Esophagus muscularis mucosa (tissue), 4 donors: ENCODE results near the gene ADGRG6.

Experiments used
- EP300 ChIP-seq: sonication (generic); formaldehyde crosslinking; IDR thresholded peaks from one replicate; pipeline ENCODE4 v1.6.1; 2017; ENCODE audit warnings: antibody characterized with exemption
- POLR2A ChIP-seq: fragments of 450-650 bp; IDR thresholded peaks from one replicate; pipeline ENCODE4 v1.6.1; 2017; ENCODE audit warnings: antibody characterized with exemption, moderate library complexity, mild to moderate bottlenecking, low read depth
- TF ChIP-seq, protein P1 (sequence below), 3 experiments: fragments of 200-600 bp in 2 of 3; fragments of 450-650 bp in 1 of 3; sonication (generic) in 2 of 3; IDR thresholded peaks; one replicate each; pipeline ENCODE4 v1.5.1; 2017 to 2019; ENCODE audit warnings: antibody characterized with exemption in 3 of 3, mild to moderate bottlenecking in 2 of 3, moderate library complexity in 1 of 3

DNA sequence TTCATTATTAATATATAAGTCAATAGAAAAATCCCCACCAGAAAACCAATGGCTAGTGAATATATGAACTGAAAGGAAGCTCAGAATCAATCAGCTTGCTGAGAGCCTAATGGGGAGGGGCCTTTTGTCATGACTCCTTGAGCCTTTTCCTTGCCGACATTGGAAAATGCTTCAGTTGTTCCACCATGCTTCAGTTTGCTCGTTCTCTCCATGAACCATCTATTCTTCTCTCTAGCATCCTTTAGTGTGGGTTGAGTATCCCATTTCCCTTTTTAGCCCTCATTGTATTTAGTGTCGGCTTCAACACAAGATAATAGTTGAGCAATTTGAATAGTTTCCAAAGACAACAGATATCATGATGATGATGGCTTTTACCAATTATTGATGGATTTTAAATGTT lies 139.9 kb downstream of the ADGRG6 start:
- TF ChIP-seq POLR2A, result no peak
- TF ChIP-seq, protein P1, sequence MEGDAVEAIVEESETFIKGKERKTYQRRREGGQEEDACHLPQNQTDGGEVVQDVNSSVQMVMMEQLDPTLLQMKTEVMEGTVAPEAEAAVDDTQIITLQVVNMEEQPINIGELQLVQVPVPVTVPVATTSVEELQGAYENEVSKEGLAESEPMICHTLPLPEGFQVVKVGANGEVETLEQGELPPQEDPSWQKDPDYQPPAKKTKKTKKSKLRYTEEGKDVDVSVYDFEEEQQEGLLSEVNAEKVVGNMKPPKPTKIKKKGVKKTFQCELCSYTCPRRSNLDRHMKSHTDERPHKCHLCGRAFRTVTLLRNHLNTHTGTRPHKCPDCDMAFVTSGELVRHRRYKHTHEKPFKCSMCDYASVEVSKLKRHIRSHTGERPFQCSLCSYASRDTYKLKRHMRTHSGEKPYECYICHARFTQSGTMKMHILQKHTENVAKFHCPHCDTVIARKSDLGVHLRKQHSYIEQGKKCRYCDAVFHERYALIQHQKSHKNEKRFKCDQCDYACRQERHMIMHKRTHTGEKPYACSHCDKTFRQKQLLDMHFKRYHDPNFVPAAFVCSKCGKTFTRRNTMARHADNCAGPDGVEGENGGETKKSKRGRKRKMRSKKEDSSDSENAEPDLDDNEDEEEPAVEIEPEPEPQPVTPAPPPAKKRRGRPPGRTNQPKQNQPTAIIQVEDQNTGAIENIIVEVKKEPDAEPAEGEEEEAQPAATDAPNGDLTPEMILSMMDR (IDR thresholded peaks at IDR 0.05), result no peak
- TF ChIP-seq EP300, result no peak
